GM23338 (cell line): ENCODE measurements around the gene OLIG1. TPM values are rescaled to one million over a fixed set of nuclear protein-coding genes. Genes with fewer than 3 reads are reported as not detected.

Experiments used
- ATAC-seq: fragments of 200-7000 bp; cut with Tn5 transposase; 3 replicates; pipeline ENCODE4 v1.9.1; 2020
- DNase-seq: peaks from one replicate; pipeline ENCODE4 v3.0.0-alpha.2; 2015; ENCODE audit warnings: low spot score
- H2AFZ ChIP-seq: fragments of 200-600 bp; sonication (generic); 2 replicates; pipeline ENCODE4 v1.8.0; 2016; ENCODE audit warnings: antibody characterized with exemption, mild to moderate bottlenecking, moderate library complexity
- H3F3A ChIP-seq: fragments of 200-600 bp; sonication (generic); replicated peaks from 2 replicates; pipeline ENCODE4 v1.8.0; 2017; ENCODE audit warnings: antibody characterized with exemption, mixed run types, low read depth
- H3K27ac ChIP-seq: fragments of 200-600 bp; sonication (generic); 2 replicates; pipeline ENCODE4 v1.6.1; 2016; ENCODE audit warnings: low read depth
- H3K27me3 ChIP-seq: fragments of 200-600 bp; sonication (generic); 2 replicates; pipeline ENCODE4 v1.8.0; 2016; ENCODE audit warnings: mild to moderate bottlenecking, mixed run types, moderate library complexity; ENCODE audit not compliant: insufficient read depth
- H3K36me3 ChIP-seq: fragments of 200-600 bp; sonication (generic); 2 replicates; pipeline ENCODE4 v1.8.0; 2016; ENCODE audit warnings: mild to moderate bottlenecking; ENCODE audit not compliant: insufficient read depth
- H3K4me1 ChIP-seq: fragments of 200-600 bp; sonication (generic); 2 replicates; pipeline ENCODE4 v1.8.0; 2016; ENCODE audit warnings: mild to moderate bottlenecking, moderate library complexity; ENCODE audit not compliant: insufficient read depth
- H3K4me2 ChIP-seq: fragments of 200-600 bp; sonication (generic); 2 replicates; pipeline ENCODE4 v1.7.1; 2017; ENCODE audit warnings: mixed run types
- H3K4me3 ChIP-seq: fragments of 200-600 bp; sonication (generic); 2 replicates; pipeline ENCODE4 v1.6.1; 2016; ENCODE audit warnings: mixed run types
- H3K79me2 ChIP-seq: fragments of 200-600 bp; sonication (generic); replicated peaks from 2 replicates; pipeline ENCODE4 v1.8.0; 2017; ENCODE audit warnings: mild to moderate bottlenecking; ENCODE audit not compliant: insufficient read depth
- H3K9me2 ChIP-seq: fragments of 200-600 bp; sonication (generic); 2 replicates; pipeline ENCODE4 v1.8.0; 2017; ENCODE audit not compliant: insufficient read depth
- H4K20me1 ChIP-seq: fragments of 200-600 bp; sonication (generic); replicated peaks from 2 replicates; pipeline ENCODE4 v1.8.0; 2017; ENCODE audit warnings: mild to moderate bottlenecking; ENCODE audit not compliant: insufficient read depth
- H3K27ac Mint-ChIP-seq: 2 replicates; pipeline ENCODE4 v1.8.0; 2020; ENCODE audit warnings: inconsistent platforms, mild to moderate bottlenecking, moderate library complexity, mixed read lengths
- H3K27me3 Mint-ChIP-seq: 3 replicates; pipeline ENCODE4 v1.8.0; 2022; ENCODE audit warnings: low read depth, mild to moderate bottlenecking, moderate library complexity, mixed read lengths, inconsistent platforms; ENCODE audit not compliant: insufficient read depth, poor library complexity
- H3K36me3 Mint-ChIP-seq: 3 replicates; pipeline ENCODE4 v1.8.0; 2021; ENCODE audit warnings: low read depth, mild to moderate bottlenecking, inconsistent platforms, moderate library complexity, mixed read lengths
- H3K4me1 Mint-ChIP-seq: 3 replicates; pipeline ENCODE4 v1.8.0; 2020; ENCODE audit warnings: mild to moderate bottlenecking, inconsistent platforms, mixed read lengths
- H3K4me3 Mint-ChIP-seq: 3 replicates; pipeline ENCODE4 v1.8.0; 2021; ENCODE audit warnings: moderate library complexity, mild to moderate bottlenecking, inconsistent platforms, mixed read lengths
- H3K9me3 Mint-ChIP-seq: 3 replicates; pipeline ENCODE4 v1.8.0; 2020; ENCODE audit warnings: moderate library complexity, mild to moderate bottlenecking, inconsistent platforms, mixed read lengths
- ETS1 ChIP-seq: IDR thresholded peaks from 2 replicates; pipeline ENCODE4 v1.6.1; 2016; ENCODE audit warnings: antibody characterized with exemption
- EZH2 ChIP-seq: fragments of 200-600 bp; sonication (generic); IDR thresholded peaks from one replicate; pipeline ENCODE4 v1.8.0; 2017; ENCODE audit warnings: antibody characterized with exemption, mild to moderate bottlenecking, low read depth; ENCODE audit not compliant: unreplicated experiment
- STAT1 ChIP-seq: IDR thresholded peaks from one replicate; pipeline ENCODE4 v1.6.1; 2016; ENCODE audit warnings: antibody characterized with exemption; ENCODE audit not compliant: unreplicated experiment
- ZNF331 ChIP-seq: fragments of 250-450 bp; sonication (Bioruptor Pico); IDR thresholded peaks from 2 replicates; pipeline ENCODE4 v1.5.0; 2020; ENCODE audit warnings: low read depth, mild to moderate bottlenecking, moderate library complexity
- polyA plus RNA-seq: library from polyadenylated mRNA; unstranded; fragments of >200 nt; fragmentation: Nextera tagmentation; extraction: Ambion mirVana; gene quantifications from 2 replicates; pipeline ENCODE4 v1.2.1, GENCODE V29; 2016
- total RNA-seq: library from RNA; depleted of rRNA; stranded (reverse); fragments of >200 nt; shearing (Covaris generic); gene quantifications from 2 replicates; pipeline ENCODE4 v1.2.3, GENCODE V29; 2014

OLIG1 gene
- total and polyA plus RNA-seq, 2 experiments from 2014 or later = 0.14 to 0.81 TPM

- TF ChIP-seq ETS1 = no peak
Measured at GRCh38 chr21:33022489-33022827, 47.5 kb upstream of the OLIG1 start (continued).

GRCh38 chr21:33022828-33023573, 46.9 kb upstream of the OLIG1 start:
- H3K27me3 ChIP-seq = peaks cover 98% of the 10 kb centered on the region
- Mint-ChIP-seq H3K4me1 (peaks cover 30% of the 10 kb centered on the region), H3K4me3 (peak overlapping the region; percentile 72), H3K9me3 (no peaks in the 10 kb centered on the region; the same call in 2 of the 3 replicates), H3K27me3 (peaks cover 90% of the 10 kb centered on the region), H3K36me3 (no peaks in the 10 kb centered on the region; the same call in 2 of the 3 replicates), H3K27ac (no peak overlapping the region)
- ATAC-seq = peak; percentile 1; the same call in 2 of the 3 replicates
- H3K4me3 ChIP-seq = peak overlapping the region; percentile 60
- H2AFZ ChIP-seq = peak overlapping the region; percentile 93
- H3K9me2 ChIP-seq = no peaks in the 10 kb centered on the region
- H3F3A ChIP-seq = 0 out of 2 replicates have a peak, but pooled peaks cover 5% of the 10 kb centered on the region
- TF ChIP-seq EZH2 = peak; percentile 97
- no peak for TF ChIP-seq ZNF331 (CRISPR knock-in tag)
- H3K4me1 ChIP-seq = peaks cover 44% of the 10 kb centered on the region
- peaks cover 13% of the 10 kb centered on the region for H4K20me1 ChIP-seq
- DNase-seq = peak; percentile 55
- no peak overlapping the region for H3K27ac ChIP-seq
- H3K36me3 ChIP-seq = no peaks in the 10 kb centered on the region
- peak overlapping the region; percentile 88 for H3K4me2 ChIP-seq
- no peaks in the 10 kb centered on the region for H3K79me2 ChIP-seq

- peaks cover 51% of the 10 kb centered on the region for H3K4me1 ChIP-seq
- H3K79me2 ChIP-seq = no peaks in the 10 kb centered on the region
- peaks cover 13% of the 10 kb centered on the region for H4K20me1 ChIP-seq
- Mint-ChIP-seq H3K9me3 (peaks cover 3% of the 10 kb centered on the region; the same call in 2 of the 3 replicates), H3K27me3 (peaks cover 90% of the 10 kb centered on the region), H3K36me3 (no peaks in the 10 kb centered on the region; the same call in 2 of the 3 replicates), H3K27ac (no peak overlapping the region), H3K4me3 (peak overlapping the region; percentile 55), H3K4me1 (peaks cover 32% of the 10 kb centered on the region)
- peak overlapping the region; percentile 88 for H3K4me2 ChIP-seq
- H2AFZ ChIP-seq = peak overlapping the region; percentile 83
- peaks cover 98% of the 10 kb centered on the region for H3K27me3 ChIP-seq
- 0 out of 3 replicates have a peak, but pooled peaks have one; percentile 0 for ATAC-seq
- H3K9me2 ChIP-seq = no peaks in the 10 kb centered on the region
- TF ChIP-seq STAT1 (no peak), EZH2 (peak; percentile 93)
- no peak overlapping the region for H3K27ac ChIP-seq
- DNase-seq = peak; percentile 61
- H3F3A ChIP-seq = 0 out of 2 replicates have a peak, but pooled peaks cover 5% of the 10 kb centered on the region
- H3K36me3 ChIP-seq = no peaks in the 10 kb centered on the region
- peak overlapping the region; percentile 60 for H3K4me3 ChIP-seq
Measured at GRCh38 chr21:33023574-33024200, 46.3 kb upstream of the OLIG1 start.
